CD1c-positive myeloid dendritic cell (primary cell): Measurements from ENCODE around the gene CALML5.

Experiments used
- DNase-seq: peaks from one replicate; pipeline ENCODE4 v3.0.0-alpha.2; 2016; ENCODE audit errors: extremely low spot score

The CALML5 gene

DNA sequence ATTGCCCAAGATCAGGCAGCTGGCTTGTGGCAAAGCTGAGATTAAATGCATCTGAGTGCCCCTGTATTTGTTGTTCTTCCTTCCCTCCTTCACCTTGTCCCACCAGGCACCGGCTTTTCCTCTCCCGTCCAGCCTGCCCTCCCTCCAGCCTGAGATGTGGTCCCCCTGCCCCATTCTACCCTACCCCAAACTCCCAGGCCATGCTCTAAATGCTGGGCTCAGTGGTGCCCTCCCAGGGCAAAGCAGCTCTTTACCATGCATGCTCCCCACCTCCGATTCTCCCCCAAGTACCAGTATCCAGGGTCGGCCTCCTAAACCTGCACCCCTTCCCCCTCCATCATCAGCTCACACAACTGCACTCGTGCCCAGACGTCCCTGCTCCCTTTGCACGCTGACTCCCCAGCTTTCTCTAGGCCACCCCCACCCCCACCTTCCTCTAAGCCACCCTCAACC is 36.5 kb downstream of the CALML5 start:
- no peak for DNase-seq

GRCh38 chr10:5461914-5462840 is 37.2 kb downstream of the CALML5 start:
- no peak for DNase-seq

DNA sequence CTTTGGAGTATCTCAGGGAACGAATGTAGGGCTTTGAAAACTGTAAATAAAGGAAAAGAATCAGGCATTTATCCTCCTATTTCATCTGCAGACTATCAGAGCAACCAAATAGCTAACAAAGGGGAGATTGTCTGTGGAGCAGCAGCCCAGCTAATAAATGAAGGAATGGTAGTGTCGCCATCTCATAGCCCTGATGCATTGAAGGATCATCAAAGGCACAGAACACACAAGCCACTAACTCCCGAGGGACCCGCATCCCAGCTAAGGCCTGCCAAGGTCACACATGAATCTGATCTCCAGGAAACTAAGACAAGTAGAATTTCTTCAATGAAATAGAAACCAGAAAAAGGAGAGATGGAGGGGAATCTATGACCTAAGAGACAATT is 38.2 kb downstream of the CALML5 start:
- no peak for DNase-seq

GRCh38 chr10:5460468-5461202 is 38.7 kb downstream of the CALML5 start:
- DNase-seq = no peak

GRCh38 chr10:5458949-5459747 is 40.2 kb downstream of the CALML5 start:
- DNase-seq = no peak

DNA sequence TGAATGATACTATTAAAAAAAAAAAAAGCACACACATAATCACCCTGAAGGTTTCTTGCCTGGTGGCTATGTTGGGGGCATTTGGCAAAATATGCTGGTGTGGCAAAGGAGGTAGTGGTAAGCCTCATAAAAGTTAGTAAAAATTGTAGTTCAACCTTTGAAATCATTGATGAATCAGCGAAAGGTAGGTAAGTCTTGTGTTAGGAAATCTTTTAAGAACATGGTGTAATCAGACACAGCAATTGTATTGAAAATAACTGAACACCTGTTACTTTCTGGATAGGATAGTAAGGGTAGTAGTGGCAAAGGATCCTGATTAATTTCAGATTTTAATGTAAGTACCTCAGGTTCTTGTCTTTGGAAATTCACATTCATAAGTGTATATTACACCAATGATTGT is 40.9 kb downstream of the CALML5 start:
- no peak for DNase-seq

GRCh38 chr10:5457741-5458140 is 41.6 kb downstream of the CALML5 start:
- DNase-seq = no peak

DNA sequence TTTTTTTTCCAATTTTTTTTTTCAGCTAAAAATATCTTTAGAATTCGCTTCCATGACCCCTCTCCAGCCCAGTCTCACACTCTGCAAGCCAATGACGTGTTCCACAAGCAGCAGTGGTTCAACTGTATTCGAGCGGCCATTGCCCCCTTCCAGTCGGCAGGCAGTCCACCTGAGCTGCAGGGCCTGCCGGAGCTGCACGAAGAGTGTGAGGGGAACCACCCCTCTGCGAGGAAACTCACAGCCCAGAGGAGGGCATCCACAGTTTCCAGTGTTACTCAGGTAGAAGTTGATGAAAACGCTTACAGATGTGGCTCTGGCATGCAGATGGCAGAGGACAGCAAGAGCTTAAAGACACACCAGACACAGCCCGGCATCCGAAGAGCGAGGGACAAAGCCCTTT is 42.8 kb downstream of the CALML5 start:
- DNase-seq = no peak

DNA sequence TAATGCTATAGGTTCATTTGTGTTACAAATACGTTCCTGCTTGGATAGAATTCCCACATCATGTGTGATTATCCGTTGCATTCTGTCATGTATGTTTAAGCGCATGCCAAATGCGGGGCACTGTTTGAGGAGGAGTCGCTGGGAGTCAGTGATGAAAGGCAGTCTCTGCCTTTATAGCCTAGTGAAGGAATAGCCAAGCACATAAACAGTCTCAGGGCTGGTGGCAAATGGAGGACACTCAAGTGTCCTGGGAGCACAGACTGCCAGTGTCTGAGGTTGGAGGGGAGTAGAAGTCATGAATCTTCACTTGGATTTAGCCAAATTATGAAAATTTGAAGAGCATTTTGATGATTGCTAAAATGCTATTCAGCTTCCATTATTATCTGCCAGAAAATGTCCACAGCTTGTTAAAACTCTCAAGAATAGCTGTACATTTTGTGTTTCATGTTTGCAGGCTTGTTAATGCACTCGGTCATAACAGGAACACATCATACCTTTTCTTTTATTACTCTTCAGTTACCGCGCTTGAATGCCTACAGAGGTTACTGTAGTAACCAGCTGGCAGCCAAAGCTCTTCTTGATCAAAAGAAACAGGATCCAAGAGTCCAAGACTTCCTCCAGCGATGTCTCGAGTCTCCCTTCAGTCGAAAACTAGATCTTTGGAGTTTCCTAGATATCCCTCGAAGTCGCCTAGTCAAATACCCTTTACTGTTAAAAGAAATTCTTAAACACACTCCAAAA is 45.5 kb downstream of the CALML5 start:
- no peak for DNase-seq

DNA sequence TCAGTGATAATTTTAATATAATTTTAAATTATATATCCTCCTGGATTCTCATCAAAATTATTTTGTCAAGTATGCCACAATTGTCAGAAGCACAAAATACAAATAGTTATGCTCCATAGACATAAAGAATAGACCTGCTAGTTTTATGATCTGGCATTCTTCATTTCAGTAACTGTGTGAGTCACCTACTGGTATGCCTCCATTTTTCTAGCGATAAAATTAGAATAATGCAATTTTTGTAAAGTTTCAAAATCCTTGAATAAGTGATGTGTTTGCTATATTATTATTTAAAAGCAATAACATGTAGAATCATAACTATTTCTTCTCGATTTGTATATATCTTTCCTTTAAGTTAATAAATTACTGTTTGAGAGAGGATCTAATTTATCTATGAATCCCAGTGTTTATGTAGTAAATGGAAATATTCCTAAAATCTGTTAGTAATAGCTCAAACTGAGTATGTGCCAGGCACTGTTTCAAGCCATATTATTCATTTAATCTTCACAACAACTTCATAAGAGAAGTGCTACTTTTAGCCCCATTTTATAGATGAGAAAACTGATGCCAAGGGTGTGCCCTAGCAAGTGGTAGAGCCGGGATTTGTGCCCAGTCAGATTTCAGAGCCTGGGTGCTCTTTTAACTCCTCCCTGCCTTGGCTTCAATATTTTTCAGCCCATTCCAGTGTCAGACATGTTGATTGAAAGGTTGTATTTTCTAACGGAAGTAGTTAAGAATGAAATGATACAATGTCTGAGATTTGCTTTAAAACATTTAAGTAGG is 48.6 kb downstream of the CALML5 start:
- DNase-seq = no peak

DNA sequence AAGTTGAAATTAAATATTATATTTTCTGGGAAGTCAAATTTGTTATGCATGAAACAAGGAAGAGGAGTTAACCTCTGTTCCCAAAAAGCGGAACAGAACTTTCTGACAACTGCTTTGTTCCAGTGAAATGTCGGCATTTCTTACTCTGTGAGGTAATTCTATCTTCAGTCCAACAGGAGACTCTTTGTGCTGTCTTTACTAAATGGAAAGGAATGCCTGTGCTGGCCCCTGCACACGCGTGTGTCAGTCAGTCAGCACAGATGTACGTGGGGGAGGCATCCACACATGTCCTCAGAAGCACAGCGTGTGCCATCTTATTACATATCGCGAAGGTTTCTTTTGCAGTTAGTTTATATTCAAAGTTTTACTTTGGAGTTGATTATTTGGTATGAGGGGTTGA is 49.5 kb downstream of the CALML5 start:
- peak; percentile 83 for DNase-seq

GRCh38 chr10:5449227-5449626 is 50.1 kb downstream of the CALML5 start:
- DNase-seq = no peak
